Astrocyte of the cerebellum (primary cell): ENCODE measurements around the gene GPR61.

ENCODE experiments used
- DNase-seq: peaks from one replicate; pipeline ENCODE4 v3.0.0-alpha.2; 2011; ENCODE audit warnings: low read depth
- H3K4me3 ChIP-seq: 2 replicates; pipeline ENCODE4 v1.5.1; 2011; ENCODE audit warnings: mild to moderate bottlenecking, low read depth, low read length, moderate library complexity
- in situ Hi-C: cut with HindIII; loops from 2 replicates; pipeline ENCODE4 v1.10.0; 2017; ENCODE audit warnings: low sequenced_read_pairs
- TF ChIP-seq, protein P1 (sequence below): IDR thresholded peaks from 2 replicates; pipeline ENCODE4 v1.5.1; 2012; ENCODE audit warnings: low read length, low read depth, moderate library complexity, mild to moderate bottlenecking; ENCODE audit errors: missing control alignments

Gene GPR61

GRCh38 chr1:109493805-109494539 is 45.7 kb upstream of the GPR61 start, which contains the start of gene CYB561D1:
Gene CYB561D1 (plus strand): TSS chr1:109494094. CDS start chr1:109494140, 46 bp downstream.
- TF ChIP-seq, protein P1, sequence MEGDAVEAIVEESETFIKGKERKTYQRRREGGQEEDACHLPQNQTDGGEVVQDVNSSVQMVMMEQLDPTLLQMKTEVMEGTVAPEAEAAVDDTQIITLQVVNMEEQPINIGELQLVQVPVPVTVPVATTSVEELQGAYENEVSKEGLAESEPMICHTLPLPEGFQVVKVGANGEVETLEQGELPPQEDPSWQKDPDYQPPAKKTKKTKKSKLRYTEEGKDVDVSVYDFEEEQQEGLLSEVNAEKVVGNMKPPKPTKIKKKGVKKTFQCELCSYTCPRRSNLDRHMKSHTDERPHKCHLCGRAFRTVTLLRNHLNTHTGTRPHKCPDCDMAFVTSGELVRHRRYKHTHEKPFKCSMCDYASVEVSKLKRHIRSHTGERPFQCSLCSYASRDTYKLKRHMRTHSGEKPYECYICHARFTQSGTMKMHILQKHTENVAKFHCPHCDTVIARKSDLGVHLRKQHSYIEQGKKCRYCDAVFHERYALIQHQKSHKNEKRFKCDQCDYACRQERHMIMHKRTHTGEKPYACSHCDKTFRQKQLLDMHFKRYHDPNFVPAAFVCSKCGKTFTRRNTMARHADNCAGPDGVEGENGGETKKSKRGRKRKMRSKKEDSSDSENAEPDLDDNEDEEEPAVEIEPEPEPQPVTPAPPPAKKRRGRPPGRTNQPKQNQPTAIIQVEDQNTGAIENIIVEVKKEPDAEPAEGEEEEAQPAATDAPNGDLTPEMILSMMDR = peak; percentile 96
- in situ Hi-C loops = loop anchor here (5.0 kb wide), 1 partner anchor 43 kb away; the partner anchor contains the start of gene GPR61

DNA sequence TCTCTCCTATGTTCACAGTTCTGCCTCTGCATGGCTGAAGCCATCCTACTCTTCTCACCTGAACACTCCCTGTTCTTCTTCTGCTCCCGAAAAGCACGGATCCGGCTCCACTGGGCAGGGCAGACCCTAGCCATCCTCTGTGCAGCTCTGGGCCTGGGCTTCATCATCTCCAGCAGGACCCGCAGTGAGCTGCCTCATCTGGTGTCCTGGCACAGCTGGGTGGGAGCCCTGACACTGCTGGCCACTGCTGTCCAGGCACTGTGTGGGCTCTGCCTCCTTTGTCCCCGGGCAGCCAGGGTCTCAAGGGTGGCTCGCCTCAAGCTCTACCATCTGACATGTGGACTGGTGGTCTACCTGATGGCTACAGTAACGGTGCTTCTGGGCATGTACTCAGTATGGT is 43.9 kb upstream of the GPR61 start:
- DNase-seq = no peak
- TF ChIP-seq, protein P1 = no peak
- H3K4me3 ChIP-seq = no peak overlapping the region
- in situ Hi-C loops = no loop called here

More at GRCh38 chr1:109493805-109494539, 45.7 kb upstream of the GPR61 start, which contains the start of gene CYB561D1:
- peak within 1 kb of the TSS; percentile 98 for H3K4me3 ChIP-seq
- peak; percentile 52 for DNase-seq

DNA sequence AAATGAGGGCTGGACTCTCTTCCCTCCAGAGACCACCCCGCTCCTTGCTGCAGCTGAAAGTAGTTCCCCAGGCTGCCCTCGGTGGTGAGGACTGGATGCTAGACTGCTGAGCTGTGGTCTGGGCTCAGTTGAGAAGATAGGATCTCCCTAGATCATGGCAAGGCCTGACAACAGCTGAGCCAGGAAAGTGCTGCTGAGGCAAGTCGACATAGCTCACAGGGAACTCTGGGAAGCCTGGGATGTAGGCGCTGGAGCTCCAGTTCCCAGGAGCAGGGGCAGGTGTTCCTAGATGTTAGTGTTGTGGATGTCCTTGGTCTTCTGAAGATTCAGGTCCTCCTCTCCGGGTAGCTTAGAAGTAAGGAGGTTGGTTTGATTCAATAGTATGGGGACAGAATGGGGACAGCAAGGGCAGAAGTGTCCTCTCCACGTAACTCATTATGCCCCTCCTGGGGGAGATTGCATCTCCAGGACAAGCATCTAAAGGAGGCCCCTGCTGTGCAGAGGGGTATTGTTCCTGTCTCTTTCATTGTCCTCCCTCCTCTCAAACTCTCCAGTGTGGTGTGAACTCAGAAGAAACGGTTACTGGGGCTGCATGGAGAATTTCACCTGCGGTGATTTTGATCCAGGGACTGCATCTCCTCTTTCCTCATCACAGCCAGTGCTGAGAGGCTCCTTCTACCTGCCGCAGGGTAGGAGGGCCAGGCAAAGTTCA is 42.1 kb upstream of the GPR61 start:
- DNase-seq = no peak
- no peak overlapping the region for H3K4me3 ChIP-seq
- in situ Hi-C loops = no loop called here
- TF ChIP-seq, protein P1 = no peak

DNA sequence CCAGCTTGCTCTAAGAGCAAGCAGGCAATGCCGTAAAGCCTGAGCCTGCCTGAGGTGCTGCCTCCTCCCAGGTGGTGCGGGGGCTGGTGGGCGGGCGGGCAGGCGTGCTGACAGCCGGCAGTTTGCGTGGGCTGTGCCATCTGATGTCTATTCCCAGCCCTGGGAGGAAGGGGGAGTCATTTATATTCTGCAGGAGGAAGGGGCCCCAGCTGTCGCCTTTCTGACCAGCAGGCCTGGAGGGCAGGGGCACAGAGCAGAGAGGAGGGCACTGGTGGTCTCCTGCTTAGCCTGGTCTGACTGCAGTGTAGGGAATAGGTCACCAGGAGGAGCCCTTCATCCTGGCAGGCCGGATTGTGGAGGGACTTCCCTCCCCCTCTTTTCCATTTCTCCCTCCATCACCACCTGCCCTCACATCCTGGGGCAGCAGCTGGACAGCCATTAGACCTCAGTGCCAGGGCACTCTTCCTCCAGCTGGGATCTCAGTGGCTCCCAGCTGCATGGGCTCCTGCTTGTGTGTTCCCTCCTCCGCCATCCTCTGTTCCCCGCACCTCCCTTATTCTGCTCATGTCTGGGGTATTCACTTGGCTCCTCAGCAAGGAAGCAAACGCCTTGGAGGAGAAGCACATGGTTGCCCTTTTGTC is 41.4 kb upstream of the GPR61 start:
- no peak for DNase-seq
- in situ Hi-C loops = no loop called here
- TF ChIP-seq, protein P1 = peak; percentile 64
- no peak overlapping the region for H3K4me3 ChIP-seq

- in situ Hi-C loops = no loop called here
- TF ChIP-seq, protein P1 = no peak
- no peak overlapping the region for H3K4me3 ChIP-seq
- DNase-seq = no peak
Observed at GRCh38 chr1:109499081-109499480, 40.6 kb upstream of the GPR61 start.
